Measurements from ENCODE around the gene MYO1E. TPM values are rescaled to one million over a fixed set of nuclear protein-coding genes. Genes with fewer than 3 reads are reported as not detected.

The MYO1E gene
- total and polyA plus RNA-seq, 2 of the 4 experiments (the other 2 are of a cell fraction) = 13.4 to 37.3 TPM

DNA sequence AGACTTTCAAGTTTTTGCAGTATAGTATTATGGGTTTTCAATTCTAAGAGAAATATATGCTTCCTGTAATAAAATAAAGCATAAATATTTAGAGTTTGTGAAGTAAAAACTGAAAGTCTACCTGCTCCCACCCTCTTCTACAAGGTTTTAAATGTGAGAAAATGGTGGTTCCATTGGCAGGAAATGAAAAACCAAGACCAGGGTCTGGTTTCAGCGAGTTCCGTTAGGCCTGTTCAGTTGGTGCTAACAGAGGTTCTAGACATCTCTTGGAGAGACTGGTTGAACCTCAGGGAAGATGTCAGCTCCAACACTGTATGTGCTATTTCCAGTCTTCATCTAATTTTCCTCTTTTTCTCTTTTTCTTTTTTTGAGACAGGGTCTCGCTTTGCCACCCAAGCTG lies 11.8 kb upstream of the MYO1E start:
- in situ Hi-C loops (cut with MboI; ENCODE audit: low sequenced_read_pairs) = no loop called here
- Histone ChIP-seq H2AFZ (replicated peaks; ENCODE audit: low read length, poor library complexity) (no peak overlapping the region), H2BK15ac (ENCODE audit: low read depth, low read length) (no peak overlapping the region), H3K4me2 (ENCODE audit: low read depth, low read length) (no peak overlapping the region), H3K4me3 (ENCODE audit: insufficient read depth, low read depth, low read length) (no peak overlapping the region), H4K20me1 (ENCODE audit: insufficient read depth, low read length) (no peaks in the 10 kb centered on the region), H3K4ac (ENCODE audit: low read depth, low read length) (no peak overlapping the region), H3K9me3 (ENCODE audit: control insufficient read depth, insufficient read depth, low read length) (no peaks in the 10 kb centered on the region), H3K23ac (ENCODE audit: low read depth, low read length) (no peak overlapping the region), H2BK120ac (ENCODE audit: low read depth, low read length) (no peak overlapping the region), H3K9me1 (ENCODE audit: insufficient read depth, low read length) (peaks cover 9% of the 10 kb centered on the region), H4K8ac (ENCODE audit: low read depth in 2 of 2, low read length in 2 of 2) (no peak overlapping the region), H3K9ac (ENCODE audit: low read depth, low read length) (no peak overlapping the region), H3K79me1 (ENCODE audit: low read depth in 1 of 2, low read length in 2 of 2) (0 out of 4 replicates have a peak, but pooled peaks cover 0 to 3% of the 10 kb centered on the region in 2 experiments), H3K4me1 (ENCODE audit: control insufficient read depth, insufficient read depth, low read length) (peaks cover 6% of the 10 kb centered on the region), H2AK9ac (replicated peaks; ENCODE audit: low read depth, low read length, poor library complexity) (no peak overlapping the region), H4K91ac (ENCODE audit: insufficient read depth, low read depth, low read length) (no peak overlapping the region), H3K27ac (ENCODE audit: insufficient read depth, low read length) (no peak overlapping the region), H3K36me3 (ENCODE audit: control insufficient read depth, insufficient read depth, low read length) (no peaks in the 10 kb centered on the region), H4K5ac (ENCODE audit: low read depth, low read length) (no peak overlapping the region), H2BK5ac (ENCODE audit: low read depth, low read length, poor library complexity, severe bottlenecking) (no peak overlapping the region), H3K18ac (ENCODE audit: low read depth, low read length) (no peak overlapping the region), H2AK5ac (ENCODE audit: low read depth, low read length) (no peak overlapping the region), H3K27me3 (ENCODE audit: control insufficient read depth, insufficient read depth, low read length) (no peaks in the 10 kb centered on the region), H3K56ac (ENCODE audit: extremely low read depth, insufficient read depth, low read length) (no peak overlapping the region), H2BK20ac (ENCODE audit: low read depth, low read length) (no peak overlapping the region), H3K14ac (replicated peaks; ENCODE audit: low read depth, low read length) (no peak overlapping the region)
- dilution Hi-C loops (cut with HindIII; ENCODE audit: low sequenced_read_pairs, unreplicated experiment) = no loop called here
- TF ChIP-seq FOS (IDR thresholded peaks at IDR 0.05; ENCODE audit: low read depth, low read length) (no peak), RFX5 (IDR thresholded peaks at IDR 0.05; ENCODE audit: low read depth, low read length) (no peak), CTCF (conservative IDR thresholded peaks at IDR 0.05; ENCODE audit: low read depth, low read length) (no peak), RAD21 (IDR thresholded peaks at IDR 0.05; ENCODE audit: low read length) (no peak), RCOR1 (IDR thresholded peaks at IDR 0.05; ENCODE audit: insufficient replicate concordance, low read length) (no peak), NFE2L2 (IDR thresholded peaks at IDR 0.05; ENCODE audit: low read depth, low read length) (no peak), ELK1 (IDR thresholded peaks at IDR 0.05; ENCODE audit: borderline replicate concordance, low read depth, low read length) (no peak), SMC3 (IDR thresholded peaks at IDR 0.05; ENCODE audit: low read depth, low read length) (no peak), BHLHE40 (IDR thresholded peaks at IDR 0.05; ENCODE audit: low read depth, low read length) (no peak), CHD1 (IDR thresholded peaks at IDR 0.05; ENCODE audit: low read depth, low read length) (no peak), MXI1 (IDR thresholded peaks at IDR 0.05; ENCODE audit: borderline replicate concordance, low read depth, low read length) (no peak), MAZ (IDR thresholded peaks at IDR 0.05; ENCODE audit: borderline replicate concordance, low read depth, low read length) (no peak), CEBPB (IDR thresholded peaks at IDR 0.05; ENCODE audit: low read depth, low read length) (no peak), POLR2A (IDR thresholded peaks at IDR 0.05; ENCODE audit: low read depth, low read length) (no peak), MAFK (IDR thresholded peaks at IDR 0.05; ENCODE audit: low read depth, low read length) (no peak)
- TF ChIP-seq, protein P1, sequence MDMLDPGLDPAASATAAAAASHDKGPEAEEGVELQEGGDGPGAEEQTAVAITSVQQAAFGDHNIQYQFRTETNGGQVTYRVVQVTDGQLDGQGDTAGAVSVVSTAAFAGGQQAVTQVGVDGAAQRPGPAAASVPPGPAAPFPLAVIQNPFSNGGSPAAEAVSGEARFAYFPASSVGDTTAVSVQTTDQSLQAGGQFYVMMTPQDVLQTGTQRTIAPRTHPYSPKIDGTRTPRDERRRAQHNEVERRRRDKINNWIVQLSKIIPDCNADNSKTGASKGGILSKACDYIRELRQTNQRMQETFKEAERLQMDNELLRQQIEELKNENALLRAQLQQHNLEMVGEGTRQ (IDR thresholded peaks at IDR 0.05; ENCODE audit: low read depth, low read length) = no peak
- CTCF ChIA-PET = interaction anchor here (0.6 kb wide), 1 partner anchor 28 kb away, joined by 3 read pairs; no protein-coding TSS in a partner anchor
- BruUV-seq (replicated peaks) = no TSS peak
- POLR2A ChIA-PET (ENCODE audit: unreplicated experiment) = interaction anchor here (0.6 kb wide), 1 partner anchor 87 kb away, joined by 5 read pairs; no protein-coding TSS in a partner anchor
- intact Hi-C loops (cut with micrococcal nuclease) = no loop called here
- ATAC-seq (ENCODE audit: low read depth) = no peak
- 100% methylated on average over 2 of the region's 3 CpGs; no CpG with 5 or more reads in 1 of the 2 experiments for WGBS, 2 experiments (ENCODE audit: extremely low coverage in 2 of 2, insufficient read length in 1 of 2)
- no peak for DNase-seq

All from IMR-90 (cell line).